Esophagus squamous epithelium (tissue), 4 donors: ENCODE results near the gene BPIFB1.

Experiments
- CTCF ChIP-seq, 6 experiments: fragments of 450-650 bp in 4 of 6; fragments of 200-600 bp in 2 of 6; sonication (generic) in 2 of 6; IDR thresholded peaks; one replicate each; pipeline ENCODE4 v1.5.1; 2016 to 2019; ENCODE audit warnings: antibody characterized with exemption in 6 of 6, mild to moderate bottlenecking in 4 of 6, moderate library complexity in 4 of 6
- POLR2A ChIP-seq, 4 donors: fragments of 450-650 bp; IDR thresholded peaks; one replicate each; pipeline ENCODE4 v1.6.1; 2017; ENCODE audit warnings: antibody characterized with exemption in 4 of 4, mild to moderate bottlenecking in 4 of 4, moderate library complexity in 3 of 4

GRCh38 chr20:33316343-33316742 is 33.3 kb downstream of the BPIFB1 start:
- TF ChIP-seq POLR2A (IDR thresholded peaks at IDR 0.05) (no peak), CTCF (IDR thresholded peaks at IDR 0.05) (no peak)
